CD4-positive, alpha-beta memory T cell (primary cell): Measurements from ENCODE around the gene TBC1D13. TPM values are rescaled to one million over a fixed set of nuclear protein-coding genes. Genes with fewer than 3 reads are reported as not detected.

Source experiments
- CTCF ChIA-PET: fragments of 350-600 bp; sonication (Branson Sonifier 250); formaldehyde crosslinking; loops from one replicate; lab custom pipeline; 2021; ENCODE audit warnings: inconsistent platforms; ENCODE audit not compliant: partially characterized antibody; lab: Charles Lee
- POLR2A ChIA-PET: fragments of 350-600 bp; sonication (Branson Sonifier 250); formaldehyde crosslinking; loops from one replicate; lab custom pipeline; 2021; ENCODE audit not compliant: partially characterized antibody; lab: Charles Lee
- DNase-seq, 5 donors: peaks; one replicate each; pipeline versions ENCODE4 v3.0.0 to v3.0.0-alpha.2; 2020 to 2022; ENCODE audit warnings: mixed read lengths in 1 of 5
- H3K27ac ChIP-seq: one replicate; pipeline ENCODE4 v1.7.0; 2013; ENCODE audit warnings: low read depth, low read length
- H3K27me3 ChIP-seq: 2 replicates; pipeline ENCODE4 v1.7.0; 2013; ENCODE audit warnings: mild to moderate bottlenecking, low read length, moderate library complexity; ENCODE audit not compliant: insufficient read depth
- H3K36me3 ChIP-seq: 2 replicates; pipeline ENCODE4 v1.7.0; 2013; ENCODE audit warnings: mild to moderate bottlenecking, low read length, moderate library complexity; ENCODE audit not compliant: insufficient read depth
- H3K4me1 ChIP-seq: 2 replicates; pipeline ENCODE4 v1.7.0; 2013; ENCODE audit warnings: mild to moderate bottlenecking, low read length, moderate library complexity; ENCODE audit not compliant: insufficient read depth
- H3K4me3 ChIP-seq, 2 donors: one replicate each; pipeline ENCODE4 v1.7.0; 2013; ENCODE audit warnings: low read length in 2 of 2, mild to moderate bottlenecking in 1 of 2
- H3K9me3 ChIP-seq, 2 donors: one replicate each; pipeline ENCODE4 v1.7.0; 2013; ENCODE audit warnings: low read length in 2 of 2, control low read depth in 1 of 2; ENCODE audit not compliant: control insufficient read depth in 1 of 2
- H3K27ac Mint-ChIP-seq, 7 donors: one replicate each; pipeline ENCODE4 v1.8.0; 2020 to 2021; ENCODE audit warnings: mixed read lengths in 7 of 7, mild to moderate bottlenecking in 6 of 7, inconsistent platforms in 3 of 7, moderate library complexity in 3 of 7
- H3K27me3 Mint-ChIP-seq, 2 donors: one replicate each; pipeline ENCODE4 v1.8.0; 2020 to 2021; ENCODE audit warnings: mixed read lengths in 2 of 2
- H3K36me3 Mint-ChIP-seq, 2 donors: one replicate each; pipeline ENCODE4 v1.8.0; 2020 to 2021; ENCODE audit warnings: mixed read lengths in 2 of 2, inconsistent platforms in 1 of 2, mild to moderate bottlenecking in 1 of 2
- H3K4me1 Mint-ChIP-seq, 4 donors: one replicate each; pipeline ENCODE4 v1.8.0; 2020 to 2021; ENCODE audit warnings: mixed read lengths in 4 of 4, mild to moderate bottlenecking in 1 of 4
- H3K4me3 Mint-ChIP-seq, 8 donors: one replicate each; pipeline ENCODE4 v1.8.0; 2020 to 2021; ENCODE audit warnings: mixed read lengths in 8 of 8, mild to moderate bottlenecking in 7 of 8, moderate library complexity in 6 of 8, inconsistent platforms in 3 of 8
- H3K9me3 Mint-ChIP-seq, 8 donors: one replicate each; pipeline ENCODE4 v1.8.0; 2020 to 2021; ENCODE audit warnings: mixed read lengths in 8 of 8, mild to moderate bottlenecking in 5 of 8, inconsistent platforms in 3 of 8, moderate library complexity in 1 of 8
- intact Hi-C: fragments of 100-400 bp; cut with micrococcal nuclease; formaldehyde crosslinking; loops from one replicate; pipeline ENCODE4 v1.15.1; 2023
- polyA plus RNA-seq, 2 donors: library from polyadenylated mRNA; unstranded; fragments of 300-500 nt; fragmentation: Illumina TruSeq; gene quantifications; one replicate each; pipeline ENCODE4 v1.2.3, GENCODE V29; 2021
- total RNA-seq, 2 experiments: library from RNA; stranded (reverse); gene quantifications; one replicate each; pipeline ENCODE4 v1.2.3, GENCODE V29; 2021

The TBC1D13 gene
- total and polyA plus RNA-seq, 4 experiments from 2014 or later = 26.0 to 31.4 (median 28.6) TPM

DNA sequence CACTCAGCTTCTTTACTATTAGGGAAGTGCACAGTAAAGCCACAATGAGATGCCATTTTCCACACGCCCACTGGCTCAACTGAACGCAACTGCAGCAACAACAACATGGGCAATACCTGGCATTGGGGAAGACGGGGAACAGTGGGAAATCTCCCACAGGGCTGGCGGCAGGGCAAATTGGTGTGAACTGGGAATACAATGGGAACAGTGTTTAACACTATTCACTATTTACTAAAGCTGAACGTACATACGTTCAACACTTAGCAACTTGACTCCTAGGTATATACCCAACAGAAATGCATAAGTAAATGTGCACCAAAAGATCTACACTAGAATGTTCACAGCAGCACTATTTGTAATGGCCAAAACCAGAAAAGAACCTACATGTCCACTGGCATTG is 29.5 kb upstream of the TBC1D13 start:
- Mint-ChIP-seq H3K36me3 (peaks cover 8 to 20% of the 10 kb centered on the region in 2 donors), H3K4me1 (peaks cover 2 to 15% (median 9%) of the 10 kb centered on the region in 4 donors), H3K4me3 (no peak overlapping the region), H3K9me3 (no peaks in the 10 kb centered on the region), H3K27ac (no peak overlapping the region), H3K27me3 (no peaks in the 10 kb centered on the region)
- H3K27ac ChIP-seq = no peak overlapping the region
- H3K36me3 ChIP-seq = peaks cover 8% of the 10 kb centered on the region
- no peaks in the 10 kb centered on the region for H3K4me1 ChIP-seq
- DNase-seq = no peak
- H3K9me3 ChIP-seq = no peaks in the 10 kb centered on the region
- ChIA-PET CTCF (no interaction called here), POLR2A (interaction anchor here (0.5 to 0.7 kb wide), 2 partner anchors 68 to 339 kb away, joined by 3 read pairs; no protein-coding TSS in a partner anchor)
- H3K4me3 ChIP-seq = no peak overlapping the region
- intact Hi-C loops = no loop called here
- no peaks in the 10 kb centered on the region for H3K27me3 ChIP-seq

DNA sequence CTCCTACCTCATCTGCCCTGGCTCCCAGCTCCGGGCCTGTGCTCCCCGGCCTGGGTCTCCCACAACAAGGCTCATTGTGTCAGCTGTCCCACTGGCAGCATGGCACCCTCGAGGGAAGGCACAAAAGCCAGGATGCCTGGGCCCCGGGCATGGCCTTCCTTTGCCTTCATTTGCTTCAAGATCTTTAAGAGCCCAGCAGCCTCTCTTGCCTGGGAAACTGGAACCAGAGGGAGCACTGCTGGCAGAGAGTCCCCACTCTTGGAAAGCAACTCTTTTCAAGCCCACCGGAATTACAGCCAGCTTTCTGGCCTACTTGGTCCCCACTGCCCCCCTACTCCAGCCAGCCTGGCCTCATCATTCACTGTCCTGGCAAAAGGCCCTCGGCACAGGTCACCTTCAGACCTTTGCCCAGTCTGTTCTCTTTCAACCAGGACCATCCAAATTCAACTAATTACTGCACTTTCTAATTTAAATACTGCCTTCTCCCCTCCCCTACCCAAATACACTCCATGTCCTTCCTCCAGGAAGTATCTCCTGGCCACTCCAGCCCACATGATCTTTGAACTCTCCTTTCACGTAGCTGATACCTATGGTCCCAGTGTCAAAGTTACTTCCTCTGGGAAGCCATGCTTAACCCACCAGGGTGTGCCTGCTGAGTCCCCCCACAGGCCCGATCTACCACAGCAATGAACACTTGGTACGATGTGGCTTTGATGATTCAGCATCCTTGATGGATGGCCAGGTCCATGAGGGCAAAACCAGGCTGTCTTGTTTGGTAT is 24.2 kb upstream of the TBC1D13 start:
- H3K27ac Mint-ChIP-seq = peak overlapping the region in 3 of 7 donors; percentile 49 to 68 (median 66)
- H3K27me3 ChIP-seq = no peaks in the 10 kb centered on the region
- H3K4me3 ChIP-seq = no peak overlapping the region
- POLR2A ChIA-PET = interaction anchor here (1.0 to 1.3 kb wide), 2 partner anchors 9 kb away, joined by 3 read pairs; partner anchors contain the start of gene ZER1
- H3K4me1 Mint-ChIP-seq = peaks cover 17 to 36% (median 20%) of the 10 kb centered on the region in 4 donors
- intact Hi-C loops = no loop called here
- peaks cover 3% of the 10 kb centered on the region for H3K4me1 ChIP-seq
- no peaks in the 10 kb centered on the region for H3K9me3 Mint-ChIP-seq
- no peaks in the 10 kb centered on the region for H3K9me3 ChIP-seq
- H3K36me3 ChIP-seq = no peaks in the 10 kb centered on the region
- CTCF ChIA-PET = no interaction called here
- peaks cover 6 to 20% of the 10 kb centered on the region in 2 donors for H3K36me3 Mint-ChIP-seq
- H3K4me3 Mint-ChIP-seq = no peak overlapping the region
- no peak overlapping the region for H3K27ac ChIP-seq
- H3K27me3 Mint-ChIP-seq = no peaks in the 10 kb centered on the region
- no peak for DNase-seq

DNA sequence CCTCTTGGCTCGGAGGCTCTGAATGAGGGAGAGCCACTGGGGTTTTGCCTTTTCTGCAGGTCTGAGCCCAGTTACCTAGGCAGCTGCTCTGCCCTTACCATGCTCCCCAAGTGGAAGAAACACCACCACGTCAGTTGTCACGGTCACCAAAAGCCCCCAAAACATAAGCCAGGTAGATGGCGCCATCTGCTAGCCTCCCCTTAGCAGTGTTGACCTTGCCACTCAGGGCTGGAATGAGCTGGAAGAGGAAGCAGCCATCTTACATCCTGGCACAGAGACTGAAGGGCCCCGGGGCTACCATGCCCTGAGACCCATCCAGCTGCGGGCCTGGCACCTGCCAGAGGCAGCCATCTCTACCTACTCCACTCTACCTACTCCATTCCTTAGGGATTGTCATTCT is 22.7 kb upstream of the TBC1D13 start:
- DNase-seq = no peak
- CTCF ChIA-PET = interaction anchor here (1.2 kb wide), 1 partner anchor 54 kb away, joined by 4 read pairs; the partner anchor contains the start of gene ENDOG
- no peak overlapping the region for H3K27ac Mint-ChIP-seq

DNA sequence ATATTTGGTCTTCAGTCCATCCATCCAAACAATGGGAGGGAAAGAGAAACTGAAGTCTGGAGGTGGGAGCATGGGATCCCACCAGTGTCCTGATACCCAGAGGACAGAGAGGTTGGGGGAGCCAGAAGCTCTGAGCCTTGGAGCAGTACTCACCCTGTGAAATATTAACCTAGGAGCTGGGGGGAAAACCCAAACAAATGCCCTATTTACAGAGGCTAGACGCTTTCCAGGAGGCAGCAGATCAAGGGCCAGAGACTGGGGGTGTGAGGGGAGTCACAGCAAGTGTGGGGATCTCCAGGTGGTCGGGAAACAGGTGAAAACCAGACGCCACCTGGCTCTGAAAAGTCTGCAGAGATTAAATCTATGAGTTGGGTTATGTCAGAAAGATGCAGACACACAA is 21.6 kb upstream of the TBC1D13 start:
- CTCF ChIA-PET = interaction anchor here (1.2 kb wide), 1 partner anchor 53 kb away, joined by 4 read pairs; the partner anchor contains the start of gene ENDOG
- intact Hi-C loops = no loop called here

More for the DNA sequence above, 22.7 kb upstream of the TBC1D13 start:
- Histone ChIP-seq H3K9me3 (no peaks in the 10 kb centered on the region), H3K36me3 (no peaks in the 10 kb centered on the region), H3K4me1 (peaks cover 15% of the 10 kb centered on the region), H3K27me3 (no peaks in the 10 kb centered on the region), H3K4me3 (no peak overlapping the region), H3K27ac (no peak overlapping the region)
- Mint-ChIP-seq H3K36me3 (peaks cover 3 to 24% of the 10 kb centered on the region in 2 donors), H3K4me3 (no peak overlapping the region), H3K27me3 (no peaks in the 10 kb centered on the region), H3K4me1 (peaks cover 19 to 46% (median 24%) of the 10 kb centered on the region in 4 donors), H3K9me3 (no peaks in the 10 kb centered on the region)
- intact Hi-C loops = no loop called here
- POLR2A ChIA-PET = interaction anchor here (1.0 kb wide), 1 partner anchor 40 kb away, joined by 4 read pairs; the partner anchor contains the start of gene ZDHHC12

DNA sequence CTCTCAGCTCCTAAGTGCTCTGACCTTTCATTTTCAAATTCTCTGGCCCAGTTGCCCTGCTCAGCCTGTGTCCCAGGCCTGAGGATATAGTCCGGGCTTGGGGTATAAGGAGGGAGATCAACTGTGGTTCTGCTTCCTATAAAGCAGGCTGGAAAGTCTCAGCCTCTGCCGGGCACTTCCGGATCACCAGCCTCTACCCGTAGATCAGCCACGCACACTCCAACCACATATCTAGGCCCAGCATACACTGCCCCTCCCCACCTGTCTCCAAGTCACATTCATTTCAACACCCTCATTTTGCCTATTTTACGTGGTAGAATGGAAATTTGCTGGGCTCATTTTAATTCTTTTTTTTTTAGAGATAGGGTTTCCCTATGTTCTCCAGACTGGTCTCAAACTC is 18.4 kb upstream of the TBC1D13 start:
- ChIA-PET CTCF (interaction anchor here (0.7 kb wide), 1 partner anchor 67 kb away, joined by 3 read pairs; the partner anchor contains the start of gene PKN3), POLR2A (no interaction called here)
- DNase-seq = no peak
- Histone ChIP-seq H3K27ac (no peak overlapping the region), H3K4me1 (peaks cover 32% of the 10 kb centered on the region), H3K36me3 (no peaks in the 10 kb centered on the region), H3K4me3 (no peak overlapping the region), H3K9me3 (no peaks in the 10 kb centered on the region), H3K27me3 (no peaks in the 10 kb centered on the region)
- peaks cover 3 to 29% of the 10 kb centered on the region in 2 donors for H3K36me3 Mint-ChIP-seq
- H3K27ac Mint-ChIP-seq = peak overlapping the region in 4 of 7 donors; percentile 47 to 92 (median 71)
- no peaks in the 10 kb centered on the region for H3K9me3 Mint-ChIP-seq
- peak overlapping the region in 2 of 8 donors; percentile 25 to 29 for H3K4me3 Mint-ChIP-seq
- intact Hi-C loops = no loop called here
- H3K4me1 Mint-ChIP-seq = peaks cover 27 to 55% (median 33%) of the 10 kb centered on the region in 4 donors
- no peaks in the 10 kb centered on the region for H3K27me3 Mint-ChIP-seq

More for the DNA sequence above, 21.6 kb upstream of the TBC1D13 start:
- Histone ChIP-seq H3K27ac (no peak overlapping the region), H3K4me3 (no peak overlapping the region), H3K36me3 (no peaks in the 10 kb centered on the region), H3K9me3 (no peaks in the 10 kb centered on the region), H3K27me3 (no peaks in the 10 kb centered on the region), H3K4me1 (peaks cover 25% of the 10 kb centered on the region)
- H3K27ac Mint-ChIP-seq = no peak overlapping the region
- no peaks in the 10 kb centered on the region for H3K27me3 Mint-ChIP-seq
- H3K36me3 Mint-ChIP-seq = peaks cover 3 to 25% of the 10 kb centered on the region in 2 donors
- POLR2A ChIA-PET = interaction anchor here (1.7 kb wide), 1 partner anchor 48 kb away, joined by 3 read pairs; no protein-coding TSS in a partner anchor
- no peak for DNase-seq
- peaks cover 26 to 57% (median 32%) of the 10 kb centered on the region in 4 donors for H3K4me1 Mint-ChIP-seq
- no peaks in the 10 kb centered on the region for H3K9me3 Mint-ChIP-seq
- no peak overlapping the region for H3K4me3 Mint-ChIP-seq

DNA sequence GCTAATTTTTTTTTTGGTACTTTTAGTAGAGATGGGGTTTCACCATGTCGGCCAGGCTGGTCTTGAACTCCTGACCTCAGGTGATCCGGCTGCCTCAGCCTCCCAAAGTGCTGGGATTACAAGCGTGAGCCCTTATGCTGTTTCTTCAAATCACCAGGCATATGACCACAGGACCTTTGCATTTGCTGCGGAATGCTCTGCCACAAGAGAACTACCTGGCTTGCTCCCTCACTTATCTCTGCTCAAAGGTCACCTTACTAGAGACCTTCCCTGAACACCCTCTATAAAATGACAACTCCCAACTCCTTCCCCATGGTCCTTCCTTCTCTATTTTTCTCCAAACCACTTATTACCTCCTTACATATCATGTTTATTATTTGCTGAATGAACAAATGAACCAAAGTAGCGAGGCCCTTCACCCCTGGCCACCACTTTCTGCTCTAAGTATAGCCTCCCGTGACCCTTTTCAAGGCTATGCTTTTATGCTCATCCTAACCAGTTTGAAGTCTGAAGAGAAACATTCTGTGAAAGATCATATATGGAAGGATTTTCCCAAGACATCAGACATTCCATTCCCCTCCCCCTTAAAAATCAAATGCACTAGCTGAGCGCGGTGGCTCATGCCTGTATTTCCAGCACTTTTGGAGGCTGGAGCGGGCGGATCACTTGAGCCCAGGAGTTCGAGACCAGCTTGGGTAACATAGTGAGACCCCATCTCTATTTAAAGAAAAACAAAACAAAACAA is 16.6 kb upstream of the TBC1D13 start:
- intact Hi-C loops = loop anchor here (1.0 to 10.0 kb wide), 8 partner anchors 17 to 396 kb away; partner anchors contain the start of genes DOLK, DYNC2I2, ENDOG and NUP188
- Histone ChIP-seq H3K9me3 (no peaks in the 10 kb centered on the region), H3K27me3 (no peaks in the 10 kb centered on the region), H3K36me3 (no peaks in the 10 kb centered on the region), H3K4me3 (peak overlapping the region; percentile 64 to 98), H3K27ac (peak overlapping the region; percentile 96), H3K4me1 (peaks cover 32% of the 10 kb centered on the region)
- H3K9me3 Mint-ChIP-seq = peaks cover 0 to under 1% (median 0%) of the 10 kb centered on the region in 8 donors
- POLR2A ChIA-PET = interaction anchor here (1.0 to 4.1 kb wide), 11 partner anchors 12 to 399 kb away, joined by 3 to 63 read pairs (median 5); partner anchors contain the start of genes ENDOG, SET, SPOUT1 and TBC1D13
- peak overlapping the region; percentile 96 to 99 (median 98) for H3K4me3 Mint-ChIP-seq
- DNase-seq = no peak
- peaks cover 3 to 21% of the 10 kb centered on the region in 2 donors for H3K36me3 Mint-ChIP-seq
- no peaks in the 10 kb centered on the region for H3K27me3 Mint-ChIP-seq
- CTCF ChIA-PET = interaction anchor here (0.8 to 1.9 kb wide), 6 partner anchors 9 to 122 kb away, joined by 3 to 12 read pairs (median 4); partner anchors contain the start of gene ENDOG
- H3K4me1 Mint-ChIP-seq = peaks cover 21 to 42% (median 28%) of the 10 kb centered on the region in 4 donors
- peak overlapping the region; percentile 92 to 99 (median 99) for H3K27ac Mint-ChIP-seq
